NCI-H226 (cell line): Measurements from ENCODE around the gene ZNF775.

Source experiments
- DNase-seq: peaks from one replicate; pipeline ENCODE4 v3.0.0-alpha.2; 2015

The ZNF775 gene

GRCh38 chr7:150378853-150379440 lies at the start of gene ZNF775:
ZNF775 (plus strand) TSS chr7:150379330; CDS start chr7:150388471, 9,141 bp downstream.
- DNase-seq: peak; percentile 97

- no peak for DNase-seq
These were observed 49.6 kb upstream of the ZNF775 start for GRCh38 chr7:150329331-150330120.

- DNase-seq: no peak
These were observed 48.8 kb upstream of the ZNF775 start for GRCh38 chr7:150330211-150330885.

- DNase-seq: no peak
These were observed 46.1 kb upstream of the ZNF775 start for GRCh38 chr7:150332852-150333635.

- DNase-seq: no peak
These were observed 45.5 kb upstream of the ZNF775 start for GRCh38 chr7:150333659-150334058.

GRCh38 chr7:150334108-150334507 lies 45.0 kb upstream of the ZNF775 start:
- DNase-seq: no peak

GRCh38 chr7:150335108-150335773 lies 43.9 kb upstream of the ZNF775 start:
- DNase-seq: peak; percentile 30

GRCh38 chr7:150335774-150336112 lies 43.4 kb upstream of the ZNF775 start:
- no peak for DNase-seq

GRCh38 chr7:150336746-150337145 lies 42.4 kb upstream of the ZNF775 start:
- no peak for DNase-seq

- DNase-seq: no peak
These were observed 42.0 kb upstream of the ZNF775 start for GRCh38 chr7:150337179-150337578.

- no peak for DNase-seq
These were observed 41.5 kb upstream of the ZNF775 start for GRCh38 chr7:150337659-150338081.

GRCh38 chr7:150338166-150338829 lies 40.8 kb upstream of the ZNF775 start:
- DNase-seq: no peak

- DNase-seq: no peak
These were observed 39.7 kb upstream of the ZNF775 start for GRCh38 chr7:150339409-150339809.

- peak; percentile 44 for DNase-seq
These were observed 38.9 kb upstream of the ZNF775 start for GRCh38 chr7:150340024-150340749.

- DNase-seq: no peak
These were observed 38.3 kb upstream of the ZNF775 start for GRCh38 chr7:150340875-150341262.

- DNase-seq: no peak
These were observed 37.6 kb upstream of the ZNF775 start, which contains the start of gene RARRES2 for GRCh38 chr7:150341263-150342120. RARRES2 (minus strand) TSS chr7:150341629; CDS start chr7:150340609, 1,020 bp downstream.

- no peak for DNase-seq
These were observed 37.1 kb upstream of the ZNF775 start for GRCh38 chr7:150342121-150342408.

- no peak for DNase-seq
These were observed 35.9 kb upstream of the ZNF775 start for GRCh38 chr7:150343225-150343624.

GRCh38 chr7:150344299-150344698 lies 34.8 kb upstream of the ZNF775 start:
- DNase-seq: no peak

- DNase-seq: no peak
These were observed 34.1 kb upstream of the ZNF775 start for GRCh38 chr7:150345012-150345411.
